Esophagus muscularis mucosa (tissue), 4 donors: Measurements from ENCODE around the gene IGFL4.

ENCODE experiments used
- EP300 ChIP-seq: sonication (generic); formaldehyde crosslinking; IDR thresholded peaks from one replicate; pipeline ENCODE4 v1.6.1; 2017; ENCODE audit warnings: antibody characterized with exemption
- POLR2A ChIP-seq: fragments of 450-650 bp; IDR thresholded peaks from one replicate; pipeline ENCODE4 v1.6.1; 2017; ENCODE audit warnings: antibody characterized with exemption, moderate library complexity, mild to moderate bottlenecking, low read depth
- POLR2AphosphoS5 ChIP-seq, 2 donors: sonication (generic); formaldehyde crosslinking; IDR thresholded peaks; one replicate each; pipeline ENCODE4 v1.6.1; 2017; ENCODE audit warnings: antibody characterized with exemption in 2 of 2
- TF ChIP-seq, protein P1 (sequence below), 3 experiments: fragments of 200-600 bp in 2 of 3; fragments of 450-650 bp in 1 of 3; sonication (generic) in 2 of 3; IDR thresholded peaks; one replicate each; pipeline ENCODE4 v1.5.1; 2017 to 2019; ENCODE audit warnings: antibody characterized with exemption in 3 of 3, mild to moderate bottlenecking in 2 of 3, moderate library complexity in 1 of 3

DNA sequence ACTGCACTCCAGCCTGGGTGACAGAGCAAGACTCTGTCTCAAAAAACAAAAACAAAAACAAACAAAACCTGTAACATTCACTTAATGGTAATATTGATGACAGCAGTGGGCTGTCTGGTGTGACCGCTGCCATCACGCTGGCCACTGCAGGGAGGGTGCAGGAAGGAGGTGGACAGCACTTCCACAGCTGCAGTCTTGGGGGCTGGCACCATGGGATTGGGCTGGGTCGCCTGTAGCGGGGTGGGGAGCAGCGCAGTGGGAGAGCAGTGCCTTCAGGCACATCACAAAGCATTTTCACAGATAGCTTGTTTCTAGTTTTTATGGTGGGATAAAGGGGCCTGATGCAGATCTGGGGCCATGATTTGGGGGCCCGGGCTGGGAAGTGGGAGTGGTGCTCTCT is 5.3 kb downstream of the IGFL4 start:
- TF ChIP-seq, protein P1, sequence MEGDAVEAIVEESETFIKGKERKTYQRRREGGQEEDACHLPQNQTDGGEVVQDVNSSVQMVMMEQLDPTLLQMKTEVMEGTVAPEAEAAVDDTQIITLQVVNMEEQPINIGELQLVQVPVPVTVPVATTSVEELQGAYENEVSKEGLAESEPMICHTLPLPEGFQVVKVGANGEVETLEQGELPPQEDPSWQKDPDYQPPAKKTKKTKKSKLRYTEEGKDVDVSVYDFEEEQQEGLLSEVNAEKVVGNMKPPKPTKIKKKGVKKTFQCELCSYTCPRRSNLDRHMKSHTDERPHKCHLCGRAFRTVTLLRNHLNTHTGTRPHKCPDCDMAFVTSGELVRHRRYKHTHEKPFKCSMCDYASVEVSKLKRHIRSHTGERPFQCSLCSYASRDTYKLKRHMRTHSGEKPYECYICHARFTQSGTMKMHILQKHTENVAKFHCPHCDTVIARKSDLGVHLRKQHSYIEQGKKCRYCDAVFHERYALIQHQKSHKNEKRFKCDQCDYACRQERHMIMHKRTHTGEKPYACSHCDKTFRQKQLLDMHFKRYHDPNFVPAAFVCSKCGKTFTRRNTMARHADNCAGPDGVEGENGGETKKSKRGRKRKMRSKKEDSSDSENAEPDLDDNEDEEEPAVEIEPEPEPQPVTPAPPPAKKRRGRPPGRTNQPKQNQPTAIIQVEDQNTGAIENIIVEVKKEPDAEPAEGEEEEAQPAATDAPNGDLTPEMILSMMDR (IDR thresholded peaks at IDR 0.05): no peak
- TF ChIP-seq POLR2A (no peak), POLR2AphosphoS5 (IDR thresholded peaks at IDR 0.05) (no peak), EP300 (no peak)
